Gastroesophageal sphincter (tissue), 4 donors: ENCODE measurements around the gene PAX5. TPM values are rescaled to one million over a fixed set of nuclear protein-coding genes. Genes with fewer than 3 reads are reported as not detected.

Experiments used
- ATAC-seq: fragments of 150-250 bp; one replicate; pipeline ENCODE4 v1.9.1; 2016; ENCODE audit warnings: mild to moderate bottlenecking, moderate library complexity
- H3K27ac ChIP-seq, 4 donors: fragments of 200-600 bp; sonication (generic) in 3 of 4; 1 replicate in 3 of 4; 2 replicates in 1 of 4; pipeline ENCODE4 v1.5.1; 2016 to 2019
- H3K27me3 ChIP-seq: fragments of 200-600 bp; sonication (generic); one replicate; pipeline ENCODE4 v1.5.1; 2019
- H3K36me3 ChIP-seq, 2 donors: fragments of 200-600 bp; sonication (generic); one replicate each; pipeline ENCODE4 v1.5.1; 2019; ENCODE audit warnings: control low read depth in 1 of 2
- H3K4me1 ChIP-seq, 3 donors: fragments of 200-600 bp; sonication (generic); 1 replicate in 2 of 3; 2 replicates in 1 of 3; pipeline ENCODE4 v1.5.1; 2016 to 2019; ENCODE audit warnings: control low read depth in 2 of 3
- H3K4me3 ChIP-seq, 2 donors: fragments of 200-600 bp; sonication (generic); one replicate each; pipeline ENCODE4 v1.5.1; 2019; ENCODE audit warnings: mild to moderate bottlenecking in 1 of 2, moderate library complexity in 1 of 2
- H3K9me3 ChIP-seq, 3 donors: fragments of 200-600 bp; sonication (generic); one replicate each; pipeline ENCODE4 v1.5.1; 2017 to 2019; ENCODE audit warnings: control low read depth in 2 of 3
- CTCF ChIP-seq, 4 experiments: fragments of 200-600 bp in 2 of 4; fragments of 450-650 bp in 2 of 4; sonication (generic) in 1 of 4; IDR thresholded peaks; one replicate each; pipeline ENCODE4 v1.5.1; 2017 to 2019; ENCODE audit warnings: antibody characterized with exemption in 4 of 4, mild to moderate bottlenecking in 2 of 4, moderate library complexity in 2 of 4
- EP300 ChIP-seq: sonication (generic); formaldehyde crosslinking; IDR thresholded peaks from one replicate; pipeline ENCODE4 v1.6.1; 2017; ENCODE audit warnings: antibody characterized with exemption, mild to moderate bottlenecking
- POLR2A ChIP-seq, 2 donors: fragments of 450-650 bp; IDR thresholded peaks; one replicate each; pipeline ENCODE4 v1.6.1; 2017; ENCODE audit warnings: antibody characterized with exemption in 2 of 2, mild to moderate bottlenecking in 2 of 2, moderate library complexity in 1 of 2
- POLR2AphosphoS5 ChIP-seq: sonication (generic); formaldehyde crosslinking; IDR thresholded peaks from one replicate; pipeline ENCODE4 v1.6.1; 2017; ENCODE audit warnings: antibody characterized with exemption
- WGBS, 2 donors: methylation state at CpG; one replicate each; pipeline ENCODE4 v1.1.5; 2018; ENCODE audit warnings: low coverage in 1 of 2; 5-methylcytosine and 5-hydroxymethylcytosine counted together
- total RNA-seq, 4 donors: library from RNA; depleted of rRNA; stranded (reverse); fragments of >200 nt; gene quantifications; one replicate each; pipeline ENCODE4 v1.1.0, GENCODE V29; 2016

Gene PAX5
- total RNA-seq, 4 donors from 2014 or later: under 0.01 TPM; not detected in 3

DNA sequence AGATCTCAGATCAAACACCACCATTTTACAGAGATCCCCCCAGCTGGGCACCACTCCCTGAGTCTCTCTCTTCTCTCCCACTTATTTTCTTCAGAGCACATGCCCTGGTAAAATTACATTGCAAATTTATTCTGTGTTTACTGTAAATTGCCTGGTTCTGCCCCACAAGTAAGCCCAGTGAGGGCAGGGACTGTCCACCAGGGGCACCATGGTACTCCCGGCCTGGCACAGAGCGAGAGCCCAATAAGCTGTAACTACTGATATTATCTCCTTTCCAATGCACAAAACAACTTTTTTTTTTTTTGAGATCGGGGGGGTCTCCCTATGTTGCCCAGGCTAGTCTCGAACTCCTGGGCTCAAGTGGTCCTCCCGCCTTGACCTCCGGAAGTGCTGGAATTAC lies 123.0 kb downstream of the PAX5 start:
- Histone ChIP-seq H3K4me1 (no peaks in the 10 kb centered on the region), H3K9me3 (peaks cover 0 to 7% (median 0%) of the 10 kb centered on the region in 3 donors), H3K36me3 (no peaks in the 10 kb centered on the region), H3K4me3 (no peak overlapping the region), H3K27me3 (peaks cover 75% of the 10 kb centered on the region), H3K27ac (no peak overlapping the region)
- TF ChIP-seq CTCF (IDR thresholded peaks at IDR 0.05) (no peak), EP300 (no peak), POLR2AphosphoS5 (no peak), POLR2A (IDR thresholded peaks at IDR 0.05) (no peak)
- 82% methylated on average over 3 of the region's 6 CpGs; no CpG with 5 or more reads in 1 of the 2 donors for WGBS, 2 donors
- no peak for ATAC-seq

GRCh38 chr9:36906492-36906891 lies 127.6 kb downstream of the PAX5 start:
- Histone ChIP-seq H3K9me3 (no peaks in the 10 kb centered on the region), H3K4me3 (no peak overlapping the region), H3K36me3 (no peaks in the 10 kb centered on the region), H3K27ac (no peak overlapping the region), H3K4me1 (no peaks in the 10 kb centered on the region), H3K27me3 (peaks cover 54% of the 10 kb centered on the region)
- no peak for TF ChIP-seq CTCF (IDR thresholded peaks at IDR 0.05)
- no peak for TF ChIP-seq POLR2AphosphoS5
- TF ChIP-seq EP300: no peak
- TF ChIP-seq POLR2A (IDR thresholded peaks at IDR 0.05): no peak
- no peak for ATAC-seq
- 48% methylated on average over 5 of the region's 6 CpGs; no CpG with 5 or more reads in 1 of the 2 donors for WGBS, 2 donors

- Histone ChIP-seq H3K4me1 (no peaks in the 10 kb centered on the region), H3K36me3 (no peaks in the 10 kb centered on the region), H3K9me3 (no peaks in the 10 kb centered on the region), H3K4me3 (no peak overlapping the region), H3K27me3 (peaks cover 52% of the 10 kb centered on the region), H3K27ac (no peak overlapping the region)
- ATAC-seq: no peak
- no peak for TF ChIP-seq EP300
- no peak for TF ChIP-seq POLR2AphosphoS5
- TF ChIP-seq CTCF (IDR thresholded peaks at IDR 0.05): no peak
- no peak for TF ChIP-seq POLR2A (IDR thresholded peaks at IDR 0.05)
- WGBS, 2 donors: 43 to 66% methylated on average over 1 to 3 of the region's 10 CpGs
Observed at GRCh38 chr9:36905101-36906066, 128.7 kb downstream of the PAX5 start.

DNA sequence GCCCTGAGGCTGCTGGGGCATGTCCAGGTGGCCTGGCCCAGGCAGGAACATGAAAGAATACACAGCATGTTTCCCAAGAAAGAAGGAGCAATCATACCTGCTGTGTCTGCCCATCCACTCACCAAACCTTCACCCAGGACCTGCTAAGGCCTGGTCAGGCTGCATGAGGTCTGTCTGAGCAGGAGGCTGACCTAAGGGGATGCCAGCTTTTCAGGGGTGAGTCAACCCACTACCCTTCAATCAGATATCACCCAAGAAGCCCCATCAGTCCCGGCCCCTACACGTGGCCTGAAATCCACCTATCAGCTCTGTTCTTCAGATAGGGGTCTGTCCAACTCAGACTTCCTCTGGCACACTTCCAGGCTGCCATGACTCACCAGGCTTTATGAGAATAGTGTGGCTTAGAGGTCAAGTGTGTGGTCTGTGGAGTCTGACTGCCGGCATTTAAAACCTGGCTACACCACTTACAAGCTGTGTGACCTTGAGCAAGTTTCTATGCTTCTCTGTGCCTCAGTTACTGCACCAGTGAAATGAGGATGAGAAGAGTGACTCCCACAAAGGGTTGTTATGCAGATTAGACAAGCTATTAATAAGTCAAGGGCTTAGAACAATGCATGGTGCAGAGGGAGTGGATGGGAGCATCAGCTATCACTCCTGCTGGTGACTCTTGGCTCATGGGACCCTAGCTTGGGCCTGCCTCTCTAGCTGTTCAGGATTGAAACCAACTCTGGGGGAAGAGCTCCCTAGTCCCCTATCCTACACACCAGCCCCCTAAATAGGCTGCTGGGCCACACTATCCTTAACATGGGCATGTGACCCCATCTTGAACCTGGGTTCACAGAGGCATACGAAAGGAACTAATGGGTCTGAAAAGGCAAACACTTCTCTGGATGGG lies 130.3 kb downstream of the PAX5 start:
- no peaks in the 10 kb centered on the region for H3K9me3 ChIP-seq
- ATAC-seq: no peak
- no peak overlapping the region for H3K4me3 ChIP-seq
- H3K4me1 ChIP-seq: no peaks in the 10 kb centered on the region
- WGBS, 2 donors: 80 to 83% methylated on average over 1 of the region's 4 CpGs
- TF ChIP-seq POLR2AphosphoS5 (no peak), EP300 (no peak), POLR2A (IDR thresholded peaks at IDR 0.05) (no peak), CTCF (IDR thresholded peaks at IDR 0.05) (no peak)
- H3K27ac ChIP-seq: no peak overlapping the region
- H3K27me3 ChIP-seq: peaks cover 53% of the 10 kb centered on the region
- H3K36me3 ChIP-seq: no peaks in the 10 kb centered on the region
